Measurements from ENCODE around the gene TMEM181.
A peak's percentile ranks its signal among the peaks of the same experiment; 100 is the strongest.

DNA sequence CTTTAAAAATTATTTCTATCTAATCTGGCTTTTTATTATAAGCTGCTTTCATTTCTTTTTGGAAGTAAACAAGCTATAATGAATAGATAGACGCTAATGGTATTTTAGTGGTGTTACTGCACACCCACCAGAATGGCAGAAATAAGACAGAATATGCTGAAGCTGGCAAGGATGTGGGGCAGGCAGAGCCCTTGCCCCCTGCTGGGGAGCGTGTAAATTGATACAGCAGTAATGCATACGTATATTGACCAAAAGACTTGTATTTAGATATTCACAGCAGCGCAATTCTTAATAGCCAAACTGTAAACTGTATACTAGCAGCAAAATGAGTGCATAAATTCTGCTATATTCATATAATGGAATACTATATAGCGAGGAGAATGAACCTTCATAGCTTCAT lies 35.3 kb downstream of the TMEM181 start:
- TF ChIP-seq POLR2A (IDR thresholded peaks at IDR 0.05), result no peak
- TF ChIP-seq, protein P1, sequence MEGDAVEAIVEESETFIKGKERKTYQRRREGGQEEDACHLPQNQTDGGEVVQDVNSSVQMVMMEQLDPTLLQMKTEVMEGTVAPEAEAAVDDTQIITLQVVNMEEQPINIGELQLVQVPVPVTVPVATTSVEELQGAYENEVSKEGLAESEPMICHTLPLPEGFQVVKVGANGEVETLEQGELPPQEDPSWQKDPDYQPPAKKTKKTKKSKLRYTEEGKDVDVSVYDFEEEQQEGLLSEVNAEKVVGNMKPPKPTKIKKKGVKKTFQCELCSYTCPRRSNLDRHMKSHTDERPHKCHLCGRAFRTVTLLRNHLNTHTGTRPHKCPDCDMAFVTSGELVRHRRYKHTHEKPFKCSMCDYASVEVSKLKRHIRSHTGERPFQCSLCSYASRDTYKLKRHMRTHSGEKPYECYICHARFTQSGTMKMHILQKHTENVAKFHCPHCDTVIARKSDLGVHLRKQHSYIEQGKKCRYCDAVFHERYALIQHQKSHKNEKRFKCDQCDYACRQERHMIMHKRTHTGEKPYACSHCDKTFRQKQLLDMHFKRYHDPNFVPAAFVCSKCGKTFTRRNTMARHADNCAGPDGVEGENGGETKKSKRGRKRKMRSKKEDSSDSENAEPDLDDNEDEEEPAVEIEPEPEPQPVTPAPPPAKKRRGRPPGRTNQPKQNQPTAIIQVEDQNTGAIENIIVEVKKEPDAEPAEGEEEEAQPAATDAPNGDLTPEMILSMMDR (IDR thresholded peaks at IDR 0.05), result peak in 2 of 6 experiments; percentile 10 to 27

Data from esophagus squamous epithelium (tissue), 4 donors.